ENCODE data around the gene OR11L1.

- TF ChIP-seq CTCF (IDR thresholded peaks at IDR 0.05) (no peak), POLR2A (IDR thresholded peaks at IDR 0.05) (no peak), POLR2AphosphoS5 (IDR thresholded peaks at IDR 0.05) (no peak)
These were observed 4.0 kb upstream of the OR11L1 start for GRCh38 chr1:247845693-247846017.

Measured in prostate gland (tissue), 2 donors.